HCT116 (cell line): ENCODE data around the gene PLCH2. TPM values are rescaled to one million over a fixed set of nuclear protein-coding genes. Genes with fewer than 3 reads are reported as not detected.

Experiments used
- ATAC-seq: fragments of 200-7000 bp; cut with Tn5 transposase; 2 replicates; pipeline ENCODE4 v1.9.1; 2020; ENCODE audit warnings: mild to moderate bottlenecking, moderate library complexity
- BruUV-seq: library from RNA; stranded (reverse); fragments of 400-500 nt; replicated peaks from 2 replicates; lab custom pipeline; 2021; lab: Mats Ljungman, UMichigan
- CTCF ChIA-PET: fragments of 300-600 bp; sonication (Branson Sonifier 250); formaldehyde crosslinking; loops from one replicate; lab custom pipeline; 2021; ENCODE audit warnings: antibody characterized with exemption; lab: Charles Lee
- POLR2A ChIA-PET: fragments of 300-600, 350-600 bp; sonication (Branson Sonifier 250); formaldehyde crosslinking; loops from one replicate; lab custom pipeline; 2021; ENCODE audit warnings: antibody characterized with exemption; lab: Charles Lee
- RAD21 ChIA-PET, 2 experiments: fragments of 300-600 bp; sonication (Branson Sonifier 250); formaldehyde crosslinking; loops; one replicate each; lab custom pipeline; 2023; ENCODE audit warnings: low total read pairs in 2 of 2; ENCODE audit not compliant: uncharacterized antibody in 2 of 2, unreplicated experiment in 2 of 2, low non-redundant PET in 1 of 2; lab: Charles Lee
- DNase-seq: peaks from one replicate; pipeline ENCODE4 v3.0.0-alpha.2; 2010; ENCODE audit warnings: low read depth, low spot score
- H2AFZ ChIP-seq: fragments of 200-600 bp; shearing (Covaris generic), sonication (generic); 2 replicates; pipeline ENCODE4 v1.6.1; 2017; ENCODE audit warnings: low read depth, mixed run types, mixed read lengths, antibody characterized with exemption, low read length; ENCODE audit not compliant: poor library complexity, severe bottlenecking
- H3K27ac ChIP-seq: 2 replicates; pipeline ENCODE4 v1.5.1; 2012; ENCODE audit warnings: low read depth, low read length
- H3K27me3 ChIP-seq: fragments of 200-600 bp; sonication (generic); 2 replicates; pipeline ENCODE4 v1.6.1; 2016; ENCODE audit warnings: mixed run types, low read length, mixed read lengths; ENCODE audit not compliant: insufficient read depth
- H3K36me3 ChIP-seq, 2 experiments: fragments of 200-500 bp in 1 of 2; fragments of 200-600 bp in 1 of 2; sonication (Bioruptor generic) in 1 of 2; sonication (generic) in 1 of 2; 2 replicates each; pipeline versions ENCODE4 v1.5.1 to v1.6.1; 2014 to 2016; ENCODE audit warnings: low read length in 2 of 2, inconsistent platforms in 1 of 2, mixed read lengths in 1 of 2, mixed run types in 1 of 2; ENCODE audit not compliant: insufficient read depth in 2 of 2, control insufficient read depth in 1 of 2
- H3K4me1 ChIP-seq, 2 experiments: fragments of 200-600 bp in 1 of 2; sonication (generic) in 1 of 2; 2 replicates each; pipeline versions ENCODE4 v1.5.1 to v1.6.1; 2012 to 2017; ENCODE audit warnings: low read length in 2 of 2, inconsistent platforms in 1 of 2, mild to moderate bottlenecking in 1 of 2, mixed read lengths in 1 of 2, mixed run types in 1 of 2, moderate library complexity in 1 of 2; ENCODE audit not compliant: insufficient read depth in 2 of 2, control insufficient read depth in 1 of 2
- H3K4me2 ChIP-seq: fragments of 200-600 bp; sonication (generic); 2 replicates; pipeline ENCODE4 v1.6.1; 2017; ENCODE audit warnings: mixed run types, low read length, mixed read lengths
- H3K4me3 ChIP-seq, 2 experiments: fragments of 200-600 bp in 1 of 2; sonication (generic) in 1 of 2; replicated peaks in 1 of 2; 2 replicates each; pipeline ENCODE4 v1.5.1; 2011 to 2016; ENCODE audit warnings: low read length in 2 of 2, control low read depth in 1 of 2, low read depth in 1 of 2, mild to moderate bottlenecking in 1 of 2, mixed read lengths in 1 of 2, mixed run types in 1 of 2
- H3K79me2 ChIP-seq: fragments of 200-600 bp; sonication (generic); 2 replicates; pipeline ENCODE4 v1.6.1; 2017; ENCODE audit warnings: mild to moderate bottlenecking, mixed run types, low read length, moderate library complexity, mixed read lengths; ENCODE audit not compliant: insufficient read depth
- H3K9ac ChIP-seq: fragments of 200-600 bp; sonication (generic); 2 replicates; pipeline ENCODE4 v1.6.1; 2016; ENCODE audit warnings: low read length, mixed read lengths
- H3K9me2 ChIP-seq: fragments of 200-600 bp; sonication (generic), shearing (Covaris generic); 2 replicates; pipeline ENCODE4 v1.6.1; 2017; ENCODE audit warnings: mixed run types, mild to moderate bottlenecking, moderate library complexity; ENCODE audit not compliant: insufficient read depth
- H3K9me3 ChIP-seq, 2 experiments: fragments of 200-500 bp in 1 of 2; fragments of 200-600 bp in 1 of 2; sonication (Bioruptor generic) in 1 of 2; sonication (generic) in 1 of 2; 2 replicates each; pipeline ENCODE4 v1.6.1; 2014 to 2017; ENCODE audit warnings: low read length in 2 of 2, mixed read lengths in 2 of 2, inconsistent platforms in 1 of 2, low read depth in 1 of 2, mild to moderate bottlenecking in 1 of 2, mixed run types in 1 of 2, moderate library complexity in 1 of 2; ENCODE audit not compliant: control insufficient read depth in 1 of 2, insufficient read depth in 1 of 2
- H4K20me1 ChIP-seq: fragments of 200-600 bp; sonication (generic), shearing (Covaris generic); 2 replicates; pipeline ENCODE4 v1.6.1; 2017; ENCODE audit warnings: mixed run types, mild to moderate bottlenecking, moderate library complexity; ENCODE audit not compliant: insufficient read depth
- CTCF ChIP-seq, 3 experiments: fragments of 200-600 bp in 1 of 3; sonication (generic) in 1 of 3; IDR thresholded peaks in 2 of 3; conservative IDR thresholded peaks in 1 of 3; 2 replicates each; pipeline ENCODE4 v1.5.1; 2012 to 2017; ENCODE audit warnings: low read depth in 2 of 3, low read length in 2 of 3, antibody characterized with exemption in 1 of 3, borderline replicate concordance in 1 of 3, control low read depth in 1 of 3, mild to moderate bottlenecking in 1 of 3, mixed read lengths in 1 of 3, mixed run types in 1 of 3, moderate library complexity in 1 of 3; ENCODE audit not compliant: insufficient read depth in 1 of 3
- ELF1 ChIP-seq: IDR thresholded peaks from 2 replicates; pipeline ENCODE4 v1.6.1; 2012; ENCODE audit warnings: low read depth, borderline replicate concordance
- EZH2 ChIP-seq: fragments of 200-600 bp; sonication (generic); IDR thresholded peaks from 2 replicates; pipeline ENCODE4 v1.6.1; 2017; ENCODE audit warnings: antibody characterized with exemption, mixed run types
- EZH2phosphoT487 ChIP-seq: fragments of 200-600 bp; IDR thresholded peaks from 2 replicates; pipeline ENCODE4 v1.6.1; 2018; ENCODE audit warnings: antibody characterized with exemption, borderline replicate concordance
- FOSL1 ChIP-seq: IDR thresholded peaks from 2 replicates; pipeline ENCODE4 v1.6.1; 2012; ENCODE audit warnings: low read depth
- JUND ChIP-seq: IDR thresholded peaks from 2 replicates; pipeline ENCODE4 v1.6.1; 2012
- MAX ChIP-seq: IDR thresholded peaks from 2 replicates; pipeline ENCODE4 v1.6.1; 2012
- POLR2A ChIP-seq: IDR thresholded peaks from 2 replicates; pipeline ENCODE4 v1.7.0; 2011; ENCODE audit warnings: borderline replicate concordance; ENCODE audit not compliant: insufficient read depth, insufficient read length; ENCODE audit errors: extremely low read depth
- POLR2AphosphoS5 ChIP-seq: IDR thresholded peaks from 2 replicates; pipeline ENCODE4 v1.6.1; 2011; ENCODE audit warnings: mild to moderate bottlenecking, low read depth, low read length, moderate library complexity
- SIN3A ChIP-seq: IDR thresholded peaks from 2 replicates; pipeline ENCODE4 v1.6.1; 2012; ENCODE audit warnings: low read depth
- SP1 ChIP-seq: IDR thresholded peaks from 2 replicates; pipeline ENCODE4 v1.6.1; 2012; ENCODE audit warnings: low read depth
- TCF7L2 ChIP-seq: IDR thresholded peaks from 2 replicates; pipeline ENCODE4 v1.7.0; 2011; ENCODE audit warnings: borderline replicate concordance, inconsistent platforms; ENCODE audit not compliant: insufficient read depth, insufficient read length; ENCODE audit errors: extremely low read depth
- YY1 ChIP-seq: IDR thresholded peaks from 2 replicates; pipeline ENCODE4 v1.6.1; 2011; ENCODE audit warnings: low read length, low read depth, moderate library complexity, mild to moderate bottlenecking; ENCODE audit not compliant: insufficient replicate concordance; ENCODE audit errors: extremely low read depth
- intact Hi-C: fragments of 100-400 bp; cut with micrococcal nuclease; formaldehyde crosslinking; loops from 2 replicates; pipeline ENCODE4 v1.10.0; 2022
- total RNA-seq: library from RNA; stranded (reverse); gene quantifications from one replicate; pipeline ENCODE4 v1.2.1, GENCODE V29; 2021; ENCODE audit not compliant: unreplicated experiment
- TF ChIP-seq, protein P1 (sequence below): IDR thresholded peaks from 2 replicates; pipeline ENCODE4 v1.6.1; 2012

Gene PLCH2
- total RNA-seq, 1 experiment from 2014 or later: 2.0 TPM

DNA sequence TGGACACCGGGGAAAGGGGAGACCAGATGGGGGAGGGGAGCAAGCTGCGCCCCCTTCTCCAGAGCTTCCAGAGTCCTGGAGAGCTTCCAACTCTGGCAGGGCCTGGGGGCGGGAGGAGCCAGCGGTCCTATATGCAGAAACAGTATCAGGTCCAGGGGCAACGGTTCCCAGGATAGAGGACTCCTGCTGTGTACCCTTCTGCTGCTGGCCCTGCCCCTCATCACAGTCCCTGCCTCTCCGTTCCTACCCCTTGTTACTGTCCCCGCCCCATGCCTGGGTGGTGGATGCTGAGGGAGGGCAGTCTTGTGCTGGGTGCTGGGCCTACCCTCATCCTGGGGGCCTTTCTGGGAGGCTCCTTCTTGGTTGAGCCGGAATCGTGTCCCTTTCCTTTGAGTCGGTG is 44.6 kb upstream of the PLCH2 start:
- CTCF ChIA-PET: no interaction called here
- Histone ChIP-seq H3K4me2 (no peak overlapping the region), H3K4me1 (no peaks in the 10 kb centered on the region), H3K36me3 (no peaks in the 10 kb centered on the region), H4K20me1 (no peaks in the 10 kb centered on the region), H3K9ac (no peak overlapping the region), H3K9me3 (peaks cover 3 to 9% of the 10 kb centered on the region in 2 experiments; a peak in 2 of 4 replicates), H3K79me2 (no peaks in the 10 kb centered on the region), H3K27me3 (peaks cover 7% of the 10 kb centered on the region; the same call in 1 of the 2 replicates), H2AFZ (no peak overlapping the region), H3K9me2 (no peaks in the 10 kb centered on the region), H3K27ac (no peak overlapping the region)
- BruUV-seq: no TSS peak
- no peak for DNase-seq
- RAD21 ChIA-PET: no interaction called here
- intact Hi-C loops: no loop called here
- TF ChIP-seq, protein P1, sequence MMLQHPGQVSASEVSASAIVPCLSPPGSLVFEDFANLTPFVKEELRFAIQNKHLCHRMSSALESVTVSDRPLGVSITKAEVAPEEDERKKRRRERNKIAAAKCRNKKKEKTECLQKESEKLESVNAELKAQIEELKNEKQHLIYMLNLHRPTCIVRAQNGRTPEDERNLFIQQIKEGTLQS: no peak
- TF ChIP-seq FOSL1 (no peak), SP1 (no peak), CTCF (IDR thresholded peaks at IDR 0.05 in 2 of 3, conservative IDR thresholded peaks at IDR 0.05 in 1 of 3; ENCODE audit: borderline replicate concordance in 1 of 3, insufficient read depth in 1 of 3, low read depth in 2 of 3, low read length in 2 of 3) (no peak), YY1 (no peak), JUND (no peak), POLR2A (no peak), EZH2phosphoT487 (no peak), SIN3A (no peak)
- TF ChIP-seq, all 23 proteins: peak for 0
- no peak for ATAC-seq
- POLR2A ChIA-PET: no interaction called here
- H3K4me3 ChIP-seq: no peak overlapping the region

GRCh38 chr1:2432441-2432844 is 43.6 kb upstream of the PLCH2 start:
- intact Hi-C loops: no loop called here
- Histone ChIP-seq H3K79me2 (no peaks in the 10 kb centered on the region), H3K27me3 (peaks cover 7% of the 10 kb centered on the region; the same call in 1 of the 2 replicates), H3K36me3 (no peaks in the 10 kb centered on the region), H3K4me1 (no peaks in the 10 kb centered on the region), H4K20me1 (no peaks in the 10 kb centered on the region), H3K4me3 (no peak overlapping the region), H3K9me3 (peaks cover 3 to 9% of the 10 kb centered on the region in 2 experiments; a peak in 2 of 4 replicates), H3K9ac (no peak overlapping the region), H3K27ac (no peak overlapping the region; the same call in 1 of the 2 replicates), H3K4me2 (no peak overlapping the region), H2AFZ (no peak overlapping the region), H3K9me2 (no peaks in the 10 kb centered on the region)
- no peak for DNase-seq
- RAD21 ChIA-PET: no interaction called here
- POLR2A ChIA-PET: no interaction called here
- ATAC-seq: no peak
- BruUV-seq: no TSS peak
- CTCF ChIA-PET: no interaction called here
- TF ChIP-seq POLR2AphosphoS5: no peak
- no peak for TF ChIP-seq JUND
- TF ChIP-seq FOSL1: no peak
- TF ChIP-seq POLR2A: no peak
- TF ChIP-seq EZH2phosphoT487: no peak
- no peak for TF ChIP-seq SP1
- TF ChIP-seq ELF1: no peak
- no peak for TF ChIP-seq SIN3A
- TF ChIP-seq YY1: no peak
- TF ChIP-seq EZH2: no peak
- TF ChIP-seq, protein P1: no peak
- TF ChIP-seq CTCF (IDR thresholded peaks at IDR 0.05 in 2 of 3, conservative IDR thresholded peaks at IDR 0.05 in 1 of 3; ENCODE audit: borderline replicate concordance in 1 of 3, insufficient read depth in 1 of 3, low read depth in 2 of 3, low read length in 2 of 3): no peak
- no peak for TF ChIP-seq MAX
- no peak for TF ChIP-seq TCF7L2
